Measurements from ENCODE around the gene SLC34A2. TPM values are rescaled to one million over a fixed set of nuclear protein-coding genes. Genes with fewer than 3 reads are reported as not detected.

Gene SLC34A2
- total RNA-seq, 6 experiments from 2014 or later: not detected

GRCh38 chr4:25694466-25694865 is 38.8 kb downstream of the SLC34A2 start:
- DNase-seq: no peak
- peaks cover 24% of the 10 kb centered on the region for H3K27me3 Mint-ChIP-seq (ENCODE audit: insufficient read depth)
- peaks cover 7% of the 10 kb centered on the region for H3K36me3 Mint-ChIP-seq (ENCODE audit: low read depth)
- H3K9me3 Mint-ChIP-seq: peaks cover 12% of the 10 kb centered on the region
- peaks cover 7% of the 10 kb centered on the region; the same call in 1 of the 2 replicates for H3K4me1 Mint-ChIP-seq (ENCODE audit: low read depth)
- H3K27ac Mint-ChIP-seq: no peak overlapping the region
- no peak overlapping the region for H3K4me3 Mint-ChIP-seq
- TF ChIP-seq, protein P1, sequence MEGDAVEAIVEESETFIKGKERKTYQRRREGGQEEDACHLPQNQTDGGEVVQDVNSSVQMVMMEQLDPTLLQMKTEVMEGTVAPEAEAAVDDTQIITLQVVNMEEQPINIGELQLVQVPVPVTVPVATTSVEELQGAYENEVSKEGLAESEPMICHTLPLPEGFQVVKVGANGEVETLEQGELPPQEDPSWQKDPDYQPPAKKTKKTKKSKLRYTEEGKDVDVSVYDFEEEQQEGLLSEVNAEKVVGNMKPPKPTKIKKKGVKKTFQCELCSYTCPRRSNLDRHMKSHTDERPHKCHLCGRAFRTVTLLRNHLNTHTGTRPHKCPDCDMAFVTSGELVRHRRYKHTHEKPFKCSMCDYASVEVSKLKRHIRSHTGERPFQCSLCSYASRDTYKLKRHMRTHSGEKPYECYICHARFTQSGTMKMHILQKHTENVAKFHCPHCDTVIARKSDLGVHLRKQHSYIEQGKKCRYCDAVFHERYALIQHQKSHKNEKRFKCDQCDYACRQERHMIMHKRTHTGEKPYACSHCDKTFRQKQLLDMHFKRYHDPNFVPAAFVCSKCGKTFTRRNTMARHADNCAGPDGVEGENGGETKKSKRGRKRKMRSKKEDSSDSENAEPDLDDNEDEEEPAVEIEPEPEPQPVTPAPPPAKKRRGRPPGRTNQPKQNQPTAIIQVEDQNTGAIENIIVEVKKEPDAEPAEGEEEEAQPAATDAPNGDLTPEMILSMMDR (IDR thresholded peaks at IDR 0.05): no peak

- DNase-seq: no peak
- Mint-ChIP-seq H3K4me1 (ENCODE audit: low read depth) (peaks cover 7% of the 10 kb centered on the region; the same call in 1 of the 2 replicates), H3K27ac (no peak overlapping the region), H3K36me3 (ENCODE audit: low read depth) (peaks cover 2% of the 10 kb centered on the region), H3K4me3 (no peak overlapping the region), H3K9me3 (peaks cover 6% of the 10 kb centered on the region), H3K27me3 (ENCODE audit: insufficient read depth) (peaks cover 30% of the 10 kb centered on the region)
- TF ChIP-seq, protein P1 (IDR thresholded peaks at IDR 0.05): no peak
Measured at GRCh38 chr4:25696409-25696808, 40.8 kb downstream of the SLC34A2 start.

GRCh38 chr4:25697516-25697915 is 41.9 kb downstream of the SLC34A2 start:
- TF ChIP-seq, protein P1 (IDR thresholded peaks at IDR 0.05): no peak
- no peak overlapping the region for H3K4me3 Mint-ChIP-seq
- no peak for DNase-seq
- H3K27me3 Mint-ChIP-seq (ENCODE audit: insufficient read depth): peaks cover 34% of the 10 kb centered on the region
- no peaks in the 10 kb centered on the region for H3K36me3 Mint-ChIP-seq (ENCODE audit: low read depth)
- H3K4me1 Mint-ChIP-seq (ENCODE audit: low read depth): peaks cover 7% of the 10 kb centered on the region
- H3K27ac Mint-ChIP-seq: no peak overlapping the region
- H3K9me3 Mint-ChIP-seq: no peaks in the 10 kb centered on the region

DNA sequence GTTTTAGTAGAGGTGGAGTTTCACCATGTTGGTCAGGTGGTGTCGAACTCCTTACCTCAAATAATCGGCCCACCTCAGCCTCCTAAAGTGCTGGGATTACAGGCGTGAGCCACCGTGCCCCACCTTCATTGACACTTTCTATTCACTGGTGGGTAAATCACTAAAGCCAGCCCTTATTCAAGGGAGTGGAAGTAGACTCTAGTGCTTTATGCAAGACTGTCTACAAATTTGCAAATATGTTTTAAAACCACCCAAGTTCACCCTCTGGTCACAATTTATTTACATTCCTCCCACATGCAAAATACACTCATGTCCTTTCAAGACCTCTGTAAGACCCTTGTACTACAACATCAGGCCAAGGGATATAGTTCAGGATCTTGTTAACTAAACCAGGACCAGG is 45.0 kb downstream of the SLC34A2 start:
- Mint-ChIP-seq H3K9me3 (no peaks in the 10 kb centered on the region), H3K4me1 (ENCODE audit: low read depth) (peaks cover 13% of the 10 kb centered on the region), H3K4me3 (no peak overlapping the region), H3K27ac (no peak overlapping the region), H3K36me3 (ENCODE audit: low read depth) (no peaks in the 10 kb centered on the region), H3K27me3 (ENCODE audit: insufficient read depth) (peaks cover 32% of the 10 kb centered on the region)
- no peak for DNase-seq
- TF ChIP-seq, protein P1 (IDR thresholded peaks at IDR 0.05): no peak

GRCh38 chr4:25702848-25703247 is 47.2 kb downstream of the SLC34A2 start:
- H3K27ac Mint-ChIP-seq: no peak overlapping the region
- peaks cover 21% of the 10 kb centered on the region for H3K27me3 Mint-ChIP-seq (ENCODE audit: insufficient read depth)
- H3K36me3 Mint-ChIP-seq (ENCODE audit: low read depth): no peaks in the 10 kb centered on the region
- TF ChIP-seq, protein P1 (IDR thresholded peaks at IDR 0.05): peak; percentile 15; the same call in 1 of the 2 replicates
- H3K4me3 Mint-ChIP-seq: no peak overlapping the region
- H3K4me1 Mint-ChIP-seq (ENCODE audit: low read depth): peaks cover 13% of the 10 kb centered on the region
- peak; percentile 70 for DNase-seq
- H3K9me3 Mint-ChIP-seq: no peaks in the 10 kb centered on the region

Measured in HFFc6 (cell line).